Uterus (tissue), 2 donors: ENCODE data around the gene WDR76.

Experiments used
- POLR2A ChIP-seq, 2 donors: fragments of 450-650 bp; IDR thresholded peaks; one replicate each; pipeline ENCODE4 v1.6.1; 2016; ENCODE audit warnings: antibody characterized with exemption in 2 of 2, mild to moderate bottlenecking in 1 of 2, moderate library complexity in 1 of 2
- TF ChIP-seq, protein P1 (sequence below), 4 experiments: fragments of 200-600 bp in 2 of 4; fragments of 450-650 bp in 2 of 4; sonication (generic) in 2 of 4; IDR thresholded peaks; one replicate each; pipeline ENCODE4 v1.5.1; 2016 to 2019; ENCODE audit warnings: antibody characterized with exemption in 4 of 4, mild to moderate bottlenecking in 2 of 4, moderate library complexity in 1 of 4

DNA sequence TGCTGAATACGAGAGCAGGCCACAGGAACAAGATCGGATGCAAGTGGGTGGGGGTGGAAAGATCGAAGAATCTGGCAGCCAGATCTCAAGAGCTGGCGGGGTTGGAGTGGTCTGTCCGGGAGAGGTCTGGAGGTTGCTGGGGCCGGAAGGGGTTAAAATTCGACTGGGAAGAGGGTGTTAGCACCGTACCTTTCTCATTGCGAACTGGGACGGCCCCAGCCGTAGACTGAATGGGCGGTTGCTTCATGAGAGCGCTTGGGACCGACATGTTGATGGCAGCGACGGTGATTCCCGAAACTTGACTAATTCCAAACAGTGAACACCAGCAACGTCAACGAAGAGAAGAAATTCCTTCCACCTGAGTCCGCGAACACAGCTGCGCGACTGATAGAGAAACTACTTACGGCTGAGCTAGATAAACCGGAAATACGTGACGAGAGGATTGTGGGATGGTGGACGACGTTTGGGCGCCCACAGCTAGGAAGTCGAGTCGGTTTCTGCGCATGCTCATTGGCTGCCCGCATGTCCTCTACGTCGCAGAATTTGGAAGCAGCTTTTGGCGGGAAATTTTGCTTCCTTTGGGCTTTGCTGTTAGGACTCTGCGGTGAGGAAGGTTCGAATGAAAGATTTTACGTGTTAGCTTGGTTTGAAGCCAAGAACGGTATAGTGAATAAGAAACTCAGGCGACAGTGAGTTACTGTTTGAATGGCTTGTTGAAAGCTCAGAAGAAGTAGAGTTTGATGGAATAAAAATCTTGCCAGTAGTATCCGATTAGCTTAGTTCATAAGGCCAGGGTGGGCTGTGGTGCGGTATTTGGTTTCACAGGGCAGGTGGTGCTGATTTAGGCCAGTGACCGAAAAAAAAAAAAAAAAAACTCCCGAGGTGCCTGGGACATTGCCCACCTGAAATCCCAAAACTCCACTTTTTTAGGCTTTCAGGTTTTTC is 2.2 kb upstream of the WDR76 start, which contains the start of gene MFAP1:
- TF ChIP-seq, protein P1, sequence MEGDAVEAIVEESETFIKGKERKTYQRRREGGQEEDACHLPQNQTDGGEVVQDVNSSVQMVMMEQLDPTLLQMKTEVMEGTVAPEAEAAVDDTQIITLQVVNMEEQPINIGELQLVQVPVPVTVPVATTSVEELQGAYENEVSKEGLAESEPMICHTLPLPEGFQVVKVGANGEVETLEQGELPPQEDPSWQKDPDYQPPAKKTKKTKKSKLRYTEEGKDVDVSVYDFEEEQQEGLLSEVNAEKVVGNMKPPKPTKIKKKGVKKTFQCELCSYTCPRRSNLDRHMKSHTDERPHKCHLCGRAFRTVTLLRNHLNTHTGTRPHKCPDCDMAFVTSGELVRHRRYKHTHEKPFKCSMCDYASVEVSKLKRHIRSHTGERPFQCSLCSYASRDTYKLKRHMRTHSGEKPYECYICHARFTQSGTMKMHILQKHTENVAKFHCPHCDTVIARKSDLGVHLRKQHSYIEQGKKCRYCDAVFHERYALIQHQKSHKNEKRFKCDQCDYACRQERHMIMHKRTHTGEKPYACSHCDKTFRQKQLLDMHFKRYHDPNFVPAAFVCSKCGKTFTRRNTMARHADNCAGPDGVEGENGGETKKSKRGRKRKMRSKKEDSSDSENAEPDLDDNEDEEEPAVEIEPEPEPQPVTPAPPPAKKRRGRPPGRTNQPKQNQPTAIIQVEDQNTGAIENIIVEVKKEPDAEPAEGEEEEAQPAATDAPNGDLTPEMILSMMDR (IDR thresholded peaks at IDR 0.05): peak in 1 of 4 experiments; percentile 13
- TF ChIP-seq POLR2A (IDR thresholded peaks at IDR 0.05): peak; percentile 69 to 73
